Activated naive CD8-positive, alpha-beta T cell treated with anti-CD3 and anti-CD28 coated beads, Interleukin-2, amount 50 U/mL, for 24 hours (primary cell): ENCODE results near the gene RASGRF2.
"Not testable (repeated sequence)": the region's sequence is repeated elsewhere in the genome, so short reads cannot be mapped to it uniquely, and the experiment has no call there.

Experiments
- ATAC-seq: fragments of 150-1000 bp; cut with Tn5 transposase; one replicate; pipeline ENCODE4 v1.10.0; 2021
- DNase-seq: peaks from one replicate; pipeline ENCODE4 v3.0.0; 2021
- H3K27ac Mint-ChIP-seq: one replicate; pipeline ENCODE4 v1.8.0; 2021; ENCODE audit warnings: mild to moderate bottlenecking, mixed read lengths
- H3K27me3 Mint-ChIP-seq: one replicate; pipeline ENCODE4 v1.8.0; 2021; ENCODE audit warnings: mixed read lengths
- H3K36me3 Mint-ChIP-seq: one replicate; pipeline ENCODE4 v1.8.0; 2021; ENCODE audit warnings: low read depth, mixed read lengths
- H3K4me1 Mint-ChIP-seq: one replicate; pipeline ENCODE4 v1.8.0; 2021; ENCODE audit warnings: mixed read lengths
- H3K4me3 Mint-ChIP-seq: one replicate; pipeline ENCODE4 v1.8.0; 2021; ENCODE audit warnings: mild to moderate bottlenecking, moderate library complexity, mixed read lengths
- H3K9me3 Mint-ChIP-seq: one replicate; pipeline ENCODE4 v1.8.0; 2021; ENCODE audit warnings: mixed read lengths

Gene RASGRF2

GRCh38 chr5:81121836-81122630 is 161.9 kb downstream of the RASGRF2 start:
- no peak overlapping the region for H3K27ac Mint-ChIP-seq
- no peak for DNase-seq
- H3K36me3 Mint-ChIP-seq = peaks cover 14% of the 10 kb centered on the region
- H3K4me1 Mint-ChIP-seq = peaks cover 12% of the 10 kb centered on the region
- no peaks in the 10 kb centered on the region for H3K9me3 Mint-ChIP-seq
- no peaks in the 10 kb centered on the region for H3K27me3 Mint-ChIP-seq
- ATAC-seq = no peak
- no peak overlapping the region for H3K4me3 Mint-ChIP-seq

GRCh38 chr5:81124689-81125088 is 164.5 kb downstream of the RASGRF2 start:
- not testable (repeated sequence) for H3K27me3 Mint-ChIP-seq, H3K9me3 Mint-ChIP-seq, H3K4me3 Mint-ChIP-seq, ATAC-seq, H3K27ac Mint-ChIP-seq, DNase-seq
- Mint-ChIP-seq H3K36me3 (peaks cover 11% of the 10 kb centered on the region), H3K4me1 (peaks cover 12% of the 10 kb centered on the region)

GRCh38 chr5:81125959-81126358 is 165.8 kb downstream of the RASGRF2 start:
- Mint-ChIP-seq H3K9me3 (no peaks in the 10 kb centered on the region), H3K36me3 (peaks cover 11% of the 10 kb centered on the region), H3K4me1 (peaks cover 12% of the 10 kb centered on the region), H3K27me3 (no peaks in the 10 kb centered on the region), H3K27ac (no peak overlapping the region), H3K4me3 (no peak overlapping the region)
- ATAC-seq (no peak), DNase-seq (no peak)

- Mint-ChIP-seq H3K27ac (no peak overlapping the region), H3K4me3 (no peak overlapping the region), H3K4me1 (no peaks in the 10 kb centered on the region), H3K36me3 (peaks cover 4% of the 10 kb centered on the region), H3K27me3 (no peaks in the 10 kb centered on the region), H3K9me3 (no peaks in the 10 kb centered on the region)
- no peak for DNase-seq
- ATAC-seq = no peak
Measured at GRCh38 chr5:81128416-81128815, 168.3 kb downstream of the RASGRF2 start.

- no peaks in the 10 kb centered on the region for H3K9me3 Mint-ChIP-seq
- no peak overlapping the region for H3K27ac Mint-ChIP-seq
- H3K27me3 Mint-ChIP-seq = no peaks in the 10 kb centered on the region
- H3K4me1 Mint-ChIP-seq = no peaks in the 10 kb centered on the region
- peaks cover 11% of the 10 kb centered on the region for H3K36me3 Mint-ChIP-seq
- ATAC-seq (no peak), DNase-seq (no peak)
- H3K4me3 Mint-ChIP-seq = no peak overlapping the region
Measured at GRCh38 chr5:81132381-81132780, 172.2 kb downstream of the RASGRF2 start.

GRCh38 chr5:81134066-81134465 is 173.9 kb downstream of the RASGRF2 start:
- Mint-ChIP-seq H3K27me3 (no peaks in the 10 kb centered on the region), H3K4me1 (no peaks in the 10 kb centered on the region), H3K4me3 (no peak overlapping the region), H3K27ac (no peak overlapping the region), H3K36me3 (peaks cover 12% of the 10 kb centered on the region), H3K9me3 (no peaks in the 10 kb centered on the region)
- no peak for ATAC-seq
- DNase-seq = no peak

GRCh38 chr5:81134566-81134965 is 174.4 kb downstream of the RASGRF2 start:
- no peak overlapping the region for H3K27ac Mint-ChIP-seq
- peaks cover 13% of the 10 kb centered on the region for H3K36me3 Mint-ChIP-seq
- H3K4me3 Mint-ChIP-seq = no peak overlapping the region
- no peak for ATAC-seq
- no peaks in the 10 kb centered on the region for H3K9me3 Mint-ChIP-seq
- no peaks in the 10 kb centered on the region for H3K4me1 Mint-ChIP-seq
- no peaks in the 10 kb centered on the region for H3K27me3 Mint-ChIP-seq
- DNase-seq = no peak

- ATAC-seq (no peak), DNase-seq (no peak)
- Mint-ChIP-seq H3K4me1 (no peaks in the 10 kb centered on the region), H3K9me3 (no peaks in the 10 kb centered on the region), H3K27me3 (no peaks in the 10 kb centered on the region), H3K4me3 (no peak overlapping the region), H3K27ac (no peak overlapping the region), H3K36me3 (peaks cover 15% of the 10 kb centered on the region)
Measured at GRCh38 chr5:81136557-81136956, 176.4 kb downstream of the RASGRF2 start.

GRCh38 chr5:81137833-81138232 is 177.7 kb downstream of the RASGRF2 start:
- no peaks in the 10 kb centered on the region for H3K4me1 Mint-ChIP-seq
- no peaks in the 10 kb centered on the region for H3K27me3 Mint-ChIP-seq
- no peaks in the 10 kb centered on the region for H3K9me3 Mint-ChIP-seq
- H3K36me3 Mint-ChIP-seq = peaks cover 15% of the 10 kb centered on the region
- DNase-seq = no peak
- H3K4me3 Mint-ChIP-seq = no peak overlapping the region
- no peak overlapping the region for H3K27ac Mint-ChIP-seq
- no peak for ATAC-seq

GRCh38 chr5:81140441-81140840 is 180.3 kb downstream of the RASGRF2 start:
- Mint-ChIP-seq H3K4me3 (no peak overlapping the region), H3K27ac (no peak overlapping the region), H3K36me3 (peaks cover 15% of the 10 kb centered on the region), H3K4me1 (no peaks in the 10 kb centered on the region), H3K27me3 (no peaks in the 10 kb centered on the region), H3K9me3 (no peaks in the 10 kb centered on the region)
- DNase-seq (no peak), ATAC-seq (no peak)

GRCh38 chr5:81140943-81141342 is 180.8 kb downstream of the RASGRF2 start:
- peaks cover 15% of the 10 kb centered on the region for H3K36me3 Mint-ChIP-seq
- H3K4me1 Mint-ChIP-seq = no peaks in the 10 kb centered on the region
- DNase-seq (no peak), ATAC-seq (no peak)
- no peak overlapping the region for H3K27ac Mint-ChIP-seq
- no peak overlapping the region for H3K4me3 Mint-ChIP-seq
- no peaks in the 10 kb centered on the region for H3K27me3 Mint-ChIP-seq
- H3K9me3 Mint-ChIP-seq = no peaks in the 10 kb centered on the region

GRCh38 chr5:81142108-81142507 is 181.9 kb downstream of the RASGRF2 start:
- H3K36me3 Mint-ChIP-seq = peaks cover 8% of the 10 kb centered on the region
- H3K9me3 Mint-ChIP-seq = no peaks in the 10 kb centered on the region
- no peaks in the 10 kb centered on the region for H3K4me1 Mint-ChIP-seq
- ATAC-seq (no peak), DNase-seq (no peak)
- H3K27me3 Mint-ChIP-seq = no peaks in the 10 kb centered on the region
- H3K4me3 Mint-ChIP-seq = no peak overlapping the region
- H3K27ac Mint-ChIP-seq = no peak overlapping the region

- DNase-seq = no peak
- Mint-ChIP-seq H3K9me3 (no peaks in the 10 kb centered on the region), H3K4me1 (no peaks in the 10 kb centered on the region), H3K27me3 (no peaks in the 10 kb centered on the region), H3K27ac (no peak overlapping the region), H3K4me3 (no peak overlapping the region), H3K36me3 (peaks cover 2% of the 10 kb centered on the region)
- ATAC-seq = no peak
Measured at GRCh38 chr5:81145329-81145935, 185.3 kb downstream of the RASGRF2 start.

GRCh38 chr5:81146031-81146430 is 185.9 kb downstream of the RASGRF2 start:
- no peaks in the 10 kb centered on the region for H3K4me1 Mint-ChIP-seq
- H3K27me3 Mint-ChIP-seq = no peaks in the 10 kb centered on the region
- H3K4me3 Mint-ChIP-seq = no peak overlapping the region
- H3K36me3 Mint-ChIP-seq = peaks cover 2% of the 10 kb centered on the region
- DNase-seq (no peak), ATAC-seq (no peak)
- no peaks in the 10 kb centered on the region for H3K9me3 Mint-ChIP-seq
- H3K27ac Mint-ChIP-seq = no peak overlapping the region

- Mint-ChIP-seq H3K27me3 (no peaks in the 10 kb centered on the region), H3K4me3 (no peak overlapping the region), H3K4me1 (no peaks in the 10 kb centered on the region), H3K27ac (no peak overlapping the region), H3K36me3 (peaks cover 6% of the 10 kb centered on the region), H3K9me3 (no peaks in the 10 kb centered on the region)
- ATAC-seq = no peak
- DNase-seq = no peak
Measured at GRCh38 chr5:81147011-81147885, 187.1 kb downstream of the RASGRF2 start.
